ENCODE results near the gene PUSL1. TPM values are rescaled to one million over a fixed set of nuclear protein-coding genes. Genes with fewer than 3 reads are reported as not detected.

PUSL1 gene
- total RNA-seq, 1 donor from 2014 or later, result 32.1 TPM

GRCh38 chr1:1293263-1294249 is 14.8 kb upstream of the PUSL1 start:
- DNase-seq (ENCODE audit: extremely low read depth, low read depth, low spot score), result no peak

GRCh38 chr1:1294250-1294890 is 14.0 kb upstream of the PUSL1 start:
- no peak for DNase-seq (ENCODE audit: extremely low read depth, low read depth, low spot score)

- no peak for DNase-seq (ENCODE audit: extremely low read depth, low read depth, low spot score)
Observed at GRCh38 chr1:1295154-1295923, 13.1 kb upstream of the PUSL1 start.

GRCh38 chr1:1296070-1297061 is 12.0 kb upstream of the PUSL1 start:
- DNase-seq (ENCODE audit: extremely low read depth, low read depth, low spot score), result no peak

- DNase-seq (ENCODE audit: extremely low read depth, low read depth, low spot score), result no peak
Observed at GRCh38 chr1:1297802-1298424, 10.5 kb upstream of the PUSL1 start.

- DNase-seq (ENCODE audit: extremely low read depth, low read depth, low spot score), result no peak
Observed at GRCh38 chr1:1298861-1299685, 9.3 kb upstream of the PUSL1 start.

- DNase-seq (ENCODE audit: extremely low read depth, low read depth, low spot score), result no peak
Observed at GRCh38 chr1:1299686-1300351, 8.6 kb upstream of the PUSL1 start.

GRCh38 chr1:1300352-1300739 is 8.1 kb upstream of the PUSL1 start:
- DNase-seq (ENCODE audit: extremely low read depth, low read depth, low spot score), result no peak

- DNase-seq (ENCODE audit: extremely low read depth, low read depth, low spot score), result no peak
Observed at GRCh38 chr1:1302006-1302430, 6.4 kb upstream of the PUSL1 start.

- no peak for DNase-seq (ENCODE audit: extremely low read depth, low read depth, low spot score)
Observed at GRCh38 chr1:1302951-1303509, 5.4 kb upstream of the PUSL1 start.

GRCh38 chr1:1303736-1304135 is 4.7 kb upstream of the PUSL1 start:
- DNase-seq (ENCODE audit: extremely low read depth, low read depth, low spot score), result no peak

- no peak for DNase-seq (ENCODE audit: extremely low read depth, low read depth, low spot score)
Observed at GRCh38 chr1:1304331-1305299, 3.8 kb upstream of the PUSL1 start.

GRCh38 chr1:1305300-1306069 is 2.9 kb upstream of the PUSL1 start:
- no peak for DNase-seq (ENCODE audit: extremely low read depth, low read depth, low spot score)

- DNase-seq (ENCODE audit: extremely low read depth, low read depth, low spot score), result no peak
Observed at GRCh38 chr1:1306070-1306660, 2.2 kb upstream of the PUSL1 start.

GRCh38 chr1:1306661-1307260 is 1.6 kb upstream of the PUSL1 start:
- DNase-seq (ENCODE audit: extremely low read depth, low read depth, low spot score), result no peak

Measured in glomerular endothelial cell (primary cell).